Measurements from ENCODE around the gene ZNF775.

ZNF775 gene

GRCh38 chr7:150444674-150445365 lies 65.7 kb downstream of the ZNF775 start:
- DNase-seq: no peak

- DNase-seq: no peak
These were observed 67.3 kb downstream of the ZNF775 start for GRCh38 chr7:150446288-150446938.

Data from activated gamma-delta T cell treated with Interleukin-2 at 50 U/mL for 16 hours (primary cell).